Loucy (cell line): ENCODE measurements around the gene SYNE1.
"Not testable (repeated sequence)": the region's sequence is repeated elsewhere in the genome, so short reads cannot be mapped to it uniquely, and the experiment has no call there.

Experiments used
- H2AFZ ChIP-seq: fragments of 200-600 bp; sonication (generic); 2 replicates; pipeline ENCODE4 v1.6.0; 2016; ENCODE audit warnings: antibody characterized with exemption, mild to moderate bottlenecking, low read length, moderate library complexity
- H3F3A ChIP-seq: fragments of 200-600 bp; 2 replicates; pipeline ENCODE4 v1.6.0; 2016; ENCODE audit warnings: antibody characterized with exemption, low read depth, mild to moderate bottlenecking
- H3K27me3 ChIP-seq: fragments of 200-600 bp; sonication (generic); 2 replicates; pipeline ENCODE4 v1.6.1; 2014; ENCODE audit warnings: low read length, mild to moderate bottlenecking; ENCODE audit not compliant: insufficient read depth, poor library complexity, severe bottlenecking
- H3K36me3 ChIP-seq: fragments of 200-600 bp; sonication (generic); 2 replicates; pipeline ENCODE4 v1.6.1; 2016; ENCODE audit warnings: low read length; ENCODE audit not compliant: insufficient read depth
- H3K4me1 ChIP-seq: fragments of 200-600 bp; sonication (generic); 2 replicates; pipeline ENCODE4 v1.5.1; 2014; ENCODE audit warnings: low read length, mild to moderate bottlenecking; ENCODE audit not compliant: insufficient read depth, poor library complexity, severe bottlenecking
- H3K4me2 ChIP-seq: fragments of 200-600 bp; sonication (generic); 2 replicates; pipeline ENCODE4 v1.6.0; 2014; ENCODE audit warnings: antibody characterized with exemption, low read length, low read depth, mild to moderate bottlenecking; ENCODE audit not compliant: poor library complexity, severe bottlenecking
- H3K4me3 ChIP-seq: fragments of 200-600 bp; sonication (generic); 2 replicates; pipeline ENCODE4 v1.5.1; 2014; ENCODE audit warnings: low read length, mild to moderate bottlenecking, mixed read lengths; ENCODE audit not compliant: poor library complexity, severe bottlenecking
- H3K79me2 ChIP-seq: fragments of 200-600 bp; sonication (generic); 2 replicates; pipeline ENCODE4 v1.6.1; 2014; ENCODE audit warnings: low read length; ENCODE audit not compliant: insufficient read depth
- H3K9ac ChIP-seq: fragments of 200-600 bp; sonication (generic); 2 replicates; pipeline ENCODE4 v1.6.0; 2014; ENCODE audit warnings: mild to moderate bottlenecking, low read depth, low read length, moderate library complexity; ENCODE audit not compliant: poor library complexity, severe bottlenecking
- H3K9me2 ChIP-seq: fragments of 200-600 bp; sonication (generic); replicated peaks from 2 replicates; pipeline ENCODE4 v1.6.1; 2016; ENCODE audit warnings: low read depth, low read length, mixed read lengths
- H3K9me3 ChIP-seq: fragments of 200-600 bp; sonication (generic); 2 replicates; pipeline ENCODE4 v1.6.1; 2014; ENCODE audit warnings: mild to moderate bottlenecking, antibody characterized with exemption, low read length, low read depth; ENCODE audit not compliant: insufficient read depth
- H4K20me1 ChIP-seq: fragments of 200-600 bp; sonication (generic); 2 replicates; pipeline ENCODE4 v1.6.0; 2014; ENCODE audit warnings: antibody characterized with exemption, low read length, mild to moderate bottlenecking; ENCODE audit not compliant: insufficient read depth, poor library complexity, severe bottlenecking
- CTCF ChIP-seq: fragments of 200-600 bp; sonication (generic); conservative IDR thresholded peaks from 2 replicates; pipeline ENCODE4 v1.5.1; 2014; ENCODE audit warnings: mild to moderate bottlenecking, antibody characterized with exemption, low read length
- EZH2phosphoT487 ChIP-seq: fragments of 200-600 bp; IDR thresholded peaks from 2 replicates; pipeline ENCODE4 v1.6.1; 2018; ENCODE audit warnings: antibody characterized with exemption, mild to moderate bottlenecking, moderate library complexity, borderline replicate concordance

The SYNE1 gene

DNA sequence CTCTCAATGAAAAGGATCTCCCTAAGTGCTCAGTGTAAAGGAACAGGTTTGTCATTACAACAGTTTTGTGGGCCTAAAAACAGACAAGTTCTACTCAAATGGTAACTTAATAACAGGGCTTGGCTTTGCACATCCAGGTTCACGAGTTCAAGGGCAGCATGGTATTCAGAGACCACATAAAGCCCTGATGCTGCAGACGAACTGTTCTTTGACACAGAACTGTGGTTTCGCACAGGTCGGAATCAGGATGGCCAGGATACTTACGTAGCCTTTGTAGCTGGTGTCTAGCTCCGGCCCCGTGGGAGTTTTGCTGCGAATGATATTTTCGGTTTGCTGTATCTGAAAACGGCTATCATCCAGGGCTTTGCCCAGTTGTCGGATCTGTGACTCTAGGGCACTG is 493.8 kb downstream of the SYNE1 start:
- H2AFZ ChIP-seq: no peak overlapping the region
- H3K9me3 ChIP-seq: no peaks in the 10 kb centered on the region
- no peaks in the 10 kb centered on the region for H3K27me3 ChIP-seq
- H3K9ac ChIP-seq: no peak overlapping the region
- no peaks in the 10 kb centered on the region for H3F3A ChIP-seq
- no peaks in the 10 kb centered on the region for H3K79me2 ChIP-seq
- H4K20me1 ChIP-seq: no peaks in the 10 kb centered on the region
- H3K4me3 ChIP-seq: no peak overlapping the region
- no peaks in the 10 kb centered on the region for H3K4me1 ChIP-seq
- TF ChIP-seq CTCF (no peak), EZH2phosphoT487 (no peak)
- H3K9me2 ChIP-seq: no peaks in the 10 kb centered on the region
- no peak overlapping the region for H3K4me2 ChIP-seq
- H3K36me3 ChIP-seq: peaks cover 5% of the 10 kb centered on the region; the same call in 1 of the 2 replicates

DNA sequence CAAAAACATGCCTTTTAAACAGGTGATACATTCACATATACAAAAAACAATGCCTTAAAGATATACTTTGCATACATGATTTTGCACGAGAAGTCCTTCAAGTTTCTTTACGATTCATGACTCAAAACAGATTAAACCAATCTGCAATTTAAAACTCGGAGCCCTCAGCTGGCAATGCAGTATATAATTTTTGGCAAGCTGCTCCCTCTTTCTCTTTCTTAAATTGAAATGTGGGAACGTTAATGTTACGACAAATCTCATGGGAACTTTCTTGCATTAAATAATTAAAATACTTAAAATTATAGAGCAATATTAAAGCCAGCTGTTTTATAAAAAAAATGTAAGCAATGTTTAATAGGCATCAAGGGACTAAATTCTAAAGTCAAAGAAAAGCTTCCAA is 495.1 kb downstream of the SYNE1 start:
- no peaks in the 10 kb centered on the region for H3K4me1 ChIP-seq
- no peaks in the 10 kb centered on the region; the same call in 1 of the 2 replicates for H3K36me3 ChIP-seq
- no peak overlapping the region for H3K9ac ChIP-seq
- H3K4me3 ChIP-seq: no peak overlapping the region
- TF ChIP-seq CTCF (no peak), EZH2phosphoT487 (no peak)
- H3K27me3 ChIP-seq: no peaks in the 10 kb centered on the region
- no peaks in the 10 kb centered on the region for H4K20me1 ChIP-seq
- no peaks in the 10 kb centered on the region for H3K9me2 ChIP-seq
- no peaks in the 10 kb centered on the region for H3K9me3 ChIP-seq
- H3K79me2 ChIP-seq: no peaks in the 10 kb centered on the region
- H3F3A ChIP-seq: no peaks in the 10 kb centered on the region
- H3K4me2 ChIP-seq: no peak overlapping the region
- no peak overlapping the region for H2AFZ ChIP-seq

DNA sequence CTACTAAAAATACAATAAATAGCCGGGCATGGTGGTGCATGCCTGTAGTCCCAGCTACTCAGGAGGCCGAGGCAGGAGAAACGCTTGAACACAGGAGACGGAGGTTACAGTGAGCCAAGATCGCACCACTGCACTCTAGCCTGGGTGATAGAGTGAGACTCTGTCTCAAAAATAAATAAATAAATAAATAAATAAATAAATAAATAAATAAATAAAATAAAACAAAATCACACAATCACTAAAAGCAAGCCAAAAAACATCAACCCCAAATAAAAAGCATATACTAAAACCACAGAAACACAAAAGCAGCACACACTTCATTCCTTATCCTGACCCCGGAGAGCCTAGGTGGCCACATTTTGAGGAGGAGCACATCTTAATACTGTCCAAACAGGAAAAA is 498.8 kb downstream of the SYNE1 start:
- H3K9me3 ChIP-seq, H3K9me2 ChIP-seq, H3K27me3 ChIP-seq, H3K9ac ChIP-seq, H3K4me3 ChIP-seq, H3K4me1 ChIP-seq, H4K20me1 ChIP-seq, H3F3A ChIP-seq, H2AFZ ChIP-seq, H3K4me2 ChIP-seq, H3K79me2 ChIP-seq: not testable (repeated sequence)
- peaks cover 15% of the 10 kb centered on the region; the same call in 1 of the 2 replicates for H3K36me3 ChIP-seq

DNA sequence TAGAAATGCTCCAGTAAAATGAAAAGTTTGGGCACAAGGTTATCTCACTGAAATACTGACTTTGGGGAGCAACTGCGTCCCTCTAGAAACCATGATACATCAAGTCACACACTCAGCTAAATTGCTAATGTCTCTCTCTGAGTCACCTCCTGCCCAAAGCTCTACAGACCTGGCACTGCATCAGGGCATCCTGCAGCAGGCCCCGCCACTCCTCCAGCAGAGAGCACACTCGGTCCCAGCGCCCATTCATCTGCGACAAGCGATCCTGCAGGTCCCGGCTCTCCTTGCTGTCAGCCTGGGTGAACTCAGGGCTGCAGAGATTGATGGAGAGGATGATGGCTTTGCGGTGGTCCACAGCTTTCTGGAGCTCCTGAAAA is 500.7 kb downstream of the SYNE1 start:
- Histone ChIP-seq H2AFZ (no peak overlapping the region), H4K20me1 (no peaks in the 10 kb centered on the region), H3K4me1 (no peaks in the 10 kb centered on the region), H3K4me3 (no peak overlapping the region), H3K79me2 (no peaks in the 10 kb centered on the region), H3K9me3 (no peaks in the 10 kb centered on the region), H3F3A (no peaks in the 10 kb centered on the region), H3K36me3 (peaks cover 22% of the 10 kb centered on the region; the same call in 1 of the 2 replicates), H3K27me3 (no peaks in the 10 kb centered on the region), H3K4me2 (no peak overlapping the region), H3K9ac (no peak overlapping the region), H3K9me2 (no peaks in the 10 kb centered on the region)
- TF ChIP-seq CTCF (no peak), EZH2phosphoT487 (no peak)
